GM23338 (cell line): Measurements from ENCODE around the gene ACOT11. TPM values are rescaled to one million over a fixed set of nuclear protein-coding genes. Genes with fewer than 3 reads are reported as not detected.
A peak's percentile ranks its signal among the peaks of the same experiment; 100 is the strongest.

Experiments
- ATAC-seq: fragments of 200-7000 bp; cut with Tn5 transposase; 3 replicates; pipeline ENCODE4 v1.9.1; 2020
- DNase-seq: peaks from one replicate; pipeline ENCODE4 v3.0.0-alpha.2; 2015; ENCODE audit warnings: low spot score
- H2AFZ ChIP-seq: fragments of 200-600 bp; sonication (generic); 2 replicates; pipeline ENCODE4 v1.8.0; 2016; ENCODE audit warnings: antibody characterized with exemption, mild to moderate bottlenecking, moderate library complexity
- H3F3A ChIP-seq: fragments of 200-600 bp; sonication (generic); replicated peaks from 2 replicates; pipeline ENCODE4 v1.8.0; 2017; ENCODE audit warnings: antibody characterized with exemption, mixed run types, low read depth
- H3K27ac ChIP-seq: fragments of 200-600 bp; sonication (generic); 2 replicates; pipeline ENCODE4 v1.6.1; 2016; ENCODE audit warnings: low read depth
- H3K27me3 ChIP-seq: fragments of 200-600 bp; sonication (generic); 2 replicates; pipeline ENCODE4 v1.8.0; 2016; ENCODE audit warnings: mild to moderate bottlenecking, mixed run types, moderate library complexity; ENCODE audit not compliant: insufficient read depth
- H3K36me3 ChIP-seq: fragments of 200-600 bp; sonication (generic); 2 replicates; pipeline ENCODE4 v1.8.0; 2016; ENCODE audit warnings: mild to moderate bottlenecking; ENCODE audit not compliant: insufficient read depth
- H3K4me1 ChIP-seq: fragments of 200-600 bp; sonication (generic); 2 replicates; pipeline ENCODE4 v1.8.0; 2016; ENCODE audit warnings: mild to moderate bottlenecking, moderate library complexity; ENCODE audit not compliant: insufficient read depth
- H3K4me2 ChIP-seq: fragments of 200-600 bp; sonication (generic); 2 replicates; pipeline ENCODE4 v1.7.1; 2017; ENCODE audit warnings: mixed run types
- H3K4me3 ChIP-seq: fragments of 200-600 bp; sonication (generic); 2 replicates; pipeline ENCODE4 v1.6.1; 2016; ENCODE audit warnings: mixed run types
- H3K79me2 ChIP-seq: fragments of 200-600 bp; sonication (generic); replicated peaks from 2 replicates; pipeline ENCODE4 v1.8.0; 2017; ENCODE audit warnings: mild to moderate bottlenecking; ENCODE audit not compliant: insufficient read depth
- H3K9me2 ChIP-seq: fragments of 200-600 bp; sonication (generic); 2 replicates; pipeline ENCODE4 v1.8.0; 2017; ENCODE audit not compliant: insufficient read depth
- H4K20me1 ChIP-seq: fragments of 200-600 bp; sonication (generic); replicated peaks from 2 replicates; pipeline ENCODE4 v1.8.0; 2017; ENCODE audit warnings: mild to moderate bottlenecking; ENCODE audit not compliant: insufficient read depth
- H3K27ac Mint-ChIP-seq: 2 replicates; pipeline ENCODE4 v1.8.0; 2020; ENCODE audit warnings: inconsistent platforms, mild to moderate bottlenecking, moderate library complexity, mixed read lengths
- H3K27me3 Mint-ChIP-seq: 3 replicates; pipeline ENCODE4 v1.8.0; 2022; ENCODE audit warnings: low read depth, mild to moderate bottlenecking, moderate library complexity, mixed read lengths, inconsistent platforms; ENCODE audit not compliant: insufficient read depth, poor library complexity
- H3K36me3 Mint-ChIP-seq: 3 replicates; pipeline ENCODE4 v1.8.0; 2021; ENCODE audit warnings: low read depth, mild to moderate bottlenecking, inconsistent platforms, moderate library complexity, mixed read lengths
- H3K4me1 Mint-ChIP-seq: 3 replicates; pipeline ENCODE4 v1.8.0; 2020; ENCODE audit warnings: mild to moderate bottlenecking, inconsistent platforms, mixed read lengths
- H3K4me3 Mint-ChIP-seq: 3 replicates; pipeline ENCODE4 v1.8.0; 2021; ENCODE audit warnings: moderate library complexity, mild to moderate bottlenecking, inconsistent platforms, mixed read lengths
- H3K9me3 Mint-ChIP-seq: 3 replicates; pipeline ENCODE4 v1.8.0; 2020; ENCODE audit warnings: moderate library complexity, mild to moderate bottlenecking, inconsistent platforms, mixed read lengths
- CTCF ChIP-seq, 2 experiments: fragments of 200-600 bp in 1 of 2; sonication (generic) in 1 of 2; conservative IDR thresholded peaks; 2 replicates each; pipeline versions ENCODE4 v1.5.1 to v1.6.1; 2016 to 2017; ENCODE audit warnings: antibody characterized with exemption in 2 of 2, low read depth in 2 of 2, mild to moderate bottlenecking in 2 of 2, moderate library complexity in 1 of 2
- EZH2 ChIP-seq: fragments of 200-600 bp; sonication (generic); IDR thresholded peaks from one replicate; pipeline ENCODE4 v1.8.0; 2017; ENCODE audit warnings: antibody characterized with exemption, mild to moderate bottlenecking, low read depth; ENCODE audit not compliant: unreplicated experiment
- STAT1 ChIP-seq: IDR thresholded peaks from one replicate; pipeline ENCODE4 v1.6.1; 2016; ENCODE audit warnings: antibody characterized with exemption; ENCODE audit not compliant: unreplicated experiment
- polyA plus RNA-seq: library from polyadenylated mRNA; unstranded; fragments of >200 nt; fragmentation: Nextera tagmentation; extraction: Ambion mirVana; gene quantifications from 2 replicates; pipeline ENCODE4 v1.2.1, GENCODE V29; 2016
- total RNA-seq: library from RNA; depleted of rRNA; stranded (reverse); fragments of >200 nt; shearing (Covaris generic); gene quantifications from 2 replicates; pipeline ENCODE4 v1.2.3, GENCODE V29; 2014
- TF ChIP-seq, protein P1 (sequence below): fragments of 250-450 bp; sonication (Bioruptor Pico); IDR thresholded peaks from 2 replicates; pipeline ENCODE4 v1.5.0; 2020; ENCODE audit warnings: mild to moderate bottlenecking, moderate library complexity

Gene ACOT11
- total and polyA plus RNA-seq, 2 experiments from 2014 or later, result 1.6 to 2.7 TPM

GRCh38 chr1:54571803-54572541, 23.9 kb downstream of the ACOT11 start:
- Histone ChIP-seq H3K4me3 (no peak overlapping the region), H3K9me2 (no peaks in the 10 kb centered on the region), H3K4me1 (peaks cover 30% of the 10 kb centered on the region), H3K4me2 (peak overlapping the region; percentile 67), H3K27me3 (no peaks in the 10 kb centered on the region), H4K20me1 (no peaks in the 10 kb centered on the region), H3F3A (0 out of 2 replicates have a peak, but pooled peaks cover 2% of the 10 kb centered on the region), H3K27ac (0 out of 2 replicates have a peak overlapping the region, but pooled peaks have one; percentile 76), H2AFZ (peak overlapping the region; percentile 76), H3K36me3 (no peaks in the 10 kb centered on the region), H3K79me2 (no peaks in the 10 kb centered on the region)
- H3K27me3 Mint-ChIP-seq, result peaks cover 17% of the 10 kb centered on the region
- H3K9me3 Mint-ChIP-seq, result no peaks in the 10 kb centered on the region; the same call in 2 of the 3 replicates
- ATAC-seq, result peak; percentile 63
- peak overlapping the region; percentile 20; the same call in 1 of the 3 replicates for H3K4me3 Mint-ChIP-seq
- H3K36me3 Mint-ChIP-seq, result no peaks in the 10 kb centered on the region; the same call in 2 of the 3 replicates
- H3K27ac Mint-ChIP-seq, result peak overlapping the region; percentile 71
- DNase-seq, result peak; percentile 67
- peaks cover 59% of the 10 kb centered on the region for H3K4me1 Mint-ChIP-seq
- TF ChIP-seq EZH2 (no peak), CTCF (conservative IDR thresholded peaks at IDR 0.05; ENCODE audit: low read depth in 2 of 2) (peak in 1 of 2 experiments; percentile 24; a peak in 1 of 4 replicates), STAT1 (no peak)
- TF ChIP-seq, protein P1, sequence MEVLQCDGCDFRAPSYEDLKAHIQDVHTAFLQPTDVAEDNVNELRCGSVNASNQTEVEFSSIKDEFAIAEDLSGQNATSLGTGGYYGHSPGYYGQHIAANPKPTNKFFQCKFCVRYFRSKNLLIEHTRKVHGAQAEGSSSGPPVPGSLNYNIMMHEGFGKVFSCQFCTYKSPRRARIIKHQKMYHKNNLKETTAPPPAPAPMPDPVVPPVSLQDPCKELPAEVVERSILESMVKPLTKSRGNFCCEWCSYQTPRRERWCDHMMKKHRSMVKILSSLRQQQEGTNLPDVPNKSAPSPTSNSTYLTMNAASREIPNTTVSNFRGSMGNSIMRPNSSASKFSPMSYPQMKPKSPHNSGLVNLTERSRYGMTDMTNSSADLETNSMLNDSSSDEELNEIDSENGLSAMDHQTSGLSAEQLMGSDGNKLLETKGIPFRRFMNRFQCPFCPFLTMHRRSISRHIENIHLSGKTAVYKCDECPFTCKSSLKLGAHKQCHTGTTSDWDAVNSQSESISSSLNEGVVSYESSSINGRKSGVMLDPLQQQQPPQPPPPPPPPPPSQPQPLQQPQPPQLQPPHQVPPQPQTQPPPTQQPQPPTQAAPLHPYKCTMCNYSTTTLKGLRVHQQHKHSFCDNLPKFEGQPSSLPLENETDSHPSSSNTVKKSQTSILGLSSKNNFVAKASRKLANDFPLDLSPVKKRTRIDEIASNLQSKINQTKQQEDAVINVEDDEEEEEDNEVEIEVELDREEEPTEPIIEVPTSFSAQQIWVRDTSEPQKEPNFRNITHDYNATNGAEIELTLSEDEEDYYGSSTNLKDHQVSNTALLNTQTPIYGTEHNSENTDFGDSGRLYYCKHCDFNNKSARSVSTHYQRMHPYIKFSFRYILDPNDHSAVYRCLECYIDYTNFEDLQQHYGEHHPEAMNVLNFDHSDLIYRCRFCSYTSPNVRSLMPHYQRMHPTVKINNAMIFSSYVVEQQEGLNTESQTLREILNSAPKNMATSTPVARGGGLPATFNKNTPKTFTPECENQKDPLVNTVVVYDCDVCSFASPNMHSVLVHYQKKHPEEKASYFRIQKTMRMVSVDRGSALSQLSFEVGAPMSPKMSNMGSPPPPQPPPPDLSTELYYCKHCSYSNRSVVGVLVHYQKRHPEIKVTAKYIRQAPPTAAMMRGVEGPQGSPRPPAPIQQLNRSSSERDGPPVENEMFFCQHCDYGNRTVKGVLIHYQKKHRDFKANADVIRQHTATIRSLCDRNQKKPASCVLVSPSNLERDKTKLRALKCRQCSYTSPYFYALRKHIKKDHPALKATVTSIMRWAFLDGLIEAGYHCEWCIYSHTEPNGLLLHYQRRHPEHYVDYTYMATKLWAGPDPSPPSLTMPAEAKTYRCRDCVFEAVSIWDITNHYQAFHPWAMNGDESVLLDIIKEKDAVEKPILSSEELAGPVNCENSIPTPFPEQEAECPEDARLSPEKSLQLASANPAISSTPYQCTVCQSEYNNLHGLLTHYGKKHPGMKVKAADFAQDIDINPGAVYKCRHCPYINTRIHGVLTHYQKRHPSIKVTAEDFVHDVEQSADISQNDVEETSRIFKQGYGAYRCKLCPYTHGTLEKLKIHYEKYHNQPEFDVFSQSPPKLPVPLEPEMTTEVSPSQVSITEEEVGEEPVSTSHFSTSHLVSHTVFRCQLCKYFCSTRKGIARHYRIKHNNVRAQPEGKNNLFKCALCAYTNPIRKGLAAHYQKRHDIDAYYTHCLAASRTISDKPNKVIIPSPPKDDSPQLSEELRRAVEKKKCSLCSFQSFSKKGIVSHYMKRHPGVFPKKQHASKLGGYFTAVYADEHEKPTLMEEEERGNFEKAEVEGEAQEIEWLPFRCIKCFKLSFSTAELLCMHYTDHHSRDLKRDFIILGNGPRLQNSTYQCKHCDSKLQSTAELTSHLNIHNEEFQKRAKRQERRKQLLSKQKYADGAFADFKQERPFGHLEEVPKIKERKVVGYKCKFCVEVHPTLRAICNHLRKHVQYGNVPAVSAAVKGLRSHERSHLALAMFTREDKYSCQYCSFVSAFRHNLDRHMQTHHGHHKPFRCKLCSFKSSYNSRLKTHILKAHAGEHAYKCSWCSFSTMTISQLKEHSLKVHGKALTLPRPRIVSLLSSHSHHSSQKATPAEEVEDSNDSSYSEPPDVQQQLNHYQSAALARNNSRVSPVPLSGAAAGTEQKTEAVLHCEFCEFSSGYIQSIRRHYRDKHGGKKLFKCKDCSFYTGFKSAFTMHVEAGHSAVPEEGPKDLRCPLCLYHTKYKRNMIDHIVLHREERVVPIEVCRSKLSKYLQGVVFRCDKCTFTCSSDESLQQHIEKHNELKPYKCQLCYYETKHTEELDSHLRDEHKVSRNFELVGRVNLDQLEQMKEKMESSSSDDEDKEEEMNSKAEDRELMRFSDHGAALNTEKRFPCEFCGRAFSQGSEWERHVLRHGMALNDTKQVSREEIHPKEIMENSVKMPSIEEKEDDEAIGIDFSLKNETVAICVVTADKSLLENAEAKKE (CRISPR knock-in tag), result no peak
